GM04503 (cell line): ENCODE results near the gene FUBP1.
A peak's percentile ranks its signal among the peaks of the same experiment; 100 is the strongest.
"Not testable (repeated sequence)": the region's sequence is repeated elsewhere in the genome, so short reads cannot be mapped to it uniquely, and the experiment has no call there.

Experiments
- DNase-seq: peaks from one replicate; pipeline ENCODE4 v3.0.0-alpha.2; 2012; ENCODE audit warnings: low read depth

Gene FUBP1

DNA sequence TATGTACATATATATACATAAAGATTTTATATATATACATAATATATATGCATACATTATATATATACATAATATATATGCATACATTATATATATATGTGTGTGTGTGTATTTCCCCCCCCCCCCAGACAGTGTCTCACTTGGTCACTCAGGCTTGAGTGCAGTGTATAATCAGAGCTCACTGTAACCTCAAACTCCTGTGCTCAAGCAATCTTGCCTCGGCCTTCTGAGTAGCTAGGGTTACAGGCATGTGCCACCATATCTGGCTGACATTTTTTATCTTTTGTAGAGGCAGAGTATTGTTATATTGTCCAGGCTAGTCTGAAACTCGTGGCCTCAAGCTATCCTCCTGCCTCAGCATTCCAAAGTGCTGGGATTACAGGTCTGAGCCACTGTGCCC lies 9.0 kb upstream of the FUBP1 start:
- DNase-seq: no peak

DNA sequence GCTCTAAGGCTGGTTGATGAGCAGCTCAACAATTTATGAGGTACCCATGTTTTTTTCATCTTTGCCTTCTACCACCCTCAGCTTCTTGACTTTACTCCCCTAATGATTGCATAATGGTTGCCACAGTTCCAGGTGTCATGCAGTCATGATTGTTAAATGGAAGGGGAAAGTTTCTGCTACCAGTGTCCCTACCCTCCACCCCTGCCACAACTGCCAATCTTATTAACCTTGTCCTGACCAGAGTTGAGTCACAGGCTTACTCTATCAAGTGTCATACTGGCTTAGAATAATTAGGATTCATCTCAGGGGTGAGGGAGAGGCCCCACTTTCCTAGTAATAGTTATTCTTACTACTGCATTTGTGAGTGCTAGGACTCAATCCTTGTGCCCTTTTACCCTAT lies 7.9 kb upstream of the FUBP1 start:
- DNase-seq: no peak

DNA sequence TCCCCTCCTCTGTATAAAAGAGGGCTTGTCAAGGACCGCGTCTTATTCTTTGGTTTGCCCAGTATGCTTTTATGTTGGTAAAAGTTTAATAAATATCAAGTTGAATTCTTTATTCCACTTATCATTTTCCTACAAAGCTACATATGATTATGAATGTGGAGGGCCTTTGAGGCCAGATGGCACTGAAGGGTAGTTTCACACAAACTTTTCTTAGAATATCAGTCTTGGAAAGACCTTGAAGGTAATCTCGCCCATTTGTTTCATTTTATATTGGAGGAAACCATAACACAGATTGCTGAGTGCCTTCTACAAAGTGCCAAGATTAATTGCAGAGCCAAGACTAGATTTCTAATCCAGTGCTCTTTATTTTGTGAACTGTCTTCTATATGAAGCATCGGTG lies 5.8 kb upstream of the FUBP1 start:
- no peak for DNase-seq

DNA sequence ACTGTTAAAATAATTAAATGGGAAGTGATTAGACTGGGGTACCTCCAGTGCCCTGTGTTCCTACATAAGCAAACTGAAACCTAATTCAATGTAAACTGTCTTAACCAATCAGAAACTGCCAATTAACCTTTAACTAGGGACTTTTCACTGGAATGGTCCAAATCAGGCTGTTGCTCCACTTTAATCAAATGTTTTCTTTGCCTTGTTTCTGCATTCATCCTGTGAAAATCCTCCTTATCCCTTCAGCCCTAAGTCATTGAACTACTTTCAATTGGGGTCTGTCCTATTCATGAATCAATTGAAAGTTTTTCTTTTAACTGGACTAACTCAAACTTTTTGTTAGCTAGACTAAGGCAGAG lies 5.1 kb upstream of the FUBP1 start:
- no peak for DNase-seq

DNA sequence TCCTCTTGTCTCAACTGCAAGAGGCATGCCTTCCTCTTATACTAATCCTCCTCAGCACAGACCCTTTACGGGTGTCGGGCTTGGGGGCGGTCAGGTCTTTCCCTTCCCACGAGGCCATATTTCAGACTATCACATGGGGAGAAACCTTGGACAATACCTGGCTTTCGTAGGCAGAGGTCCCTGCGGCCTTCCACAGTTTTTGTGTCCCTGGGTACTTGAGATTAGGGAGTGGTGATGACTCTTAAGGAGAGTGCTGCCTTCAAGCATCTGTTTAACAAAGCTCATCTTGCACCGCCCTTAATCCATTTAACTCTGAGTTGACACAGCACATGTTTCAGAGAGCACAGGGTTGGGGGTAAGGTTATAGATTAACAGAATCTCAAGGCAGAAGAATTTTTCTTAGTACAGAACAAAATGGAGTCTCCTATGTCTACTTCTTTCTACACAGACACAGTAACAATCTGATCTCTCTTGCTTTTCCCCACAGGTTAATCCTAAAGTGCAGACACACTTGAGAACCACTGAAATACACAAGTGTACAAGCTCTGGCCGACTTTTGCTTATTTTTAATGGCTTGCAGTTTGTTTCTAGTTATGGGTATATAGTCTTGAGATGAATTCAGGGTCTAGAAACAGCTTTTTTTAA lies 4.6 kb upstream of the FUBP1 start:
- not testable (repeated sequence) for DNase-seq

DNA sequence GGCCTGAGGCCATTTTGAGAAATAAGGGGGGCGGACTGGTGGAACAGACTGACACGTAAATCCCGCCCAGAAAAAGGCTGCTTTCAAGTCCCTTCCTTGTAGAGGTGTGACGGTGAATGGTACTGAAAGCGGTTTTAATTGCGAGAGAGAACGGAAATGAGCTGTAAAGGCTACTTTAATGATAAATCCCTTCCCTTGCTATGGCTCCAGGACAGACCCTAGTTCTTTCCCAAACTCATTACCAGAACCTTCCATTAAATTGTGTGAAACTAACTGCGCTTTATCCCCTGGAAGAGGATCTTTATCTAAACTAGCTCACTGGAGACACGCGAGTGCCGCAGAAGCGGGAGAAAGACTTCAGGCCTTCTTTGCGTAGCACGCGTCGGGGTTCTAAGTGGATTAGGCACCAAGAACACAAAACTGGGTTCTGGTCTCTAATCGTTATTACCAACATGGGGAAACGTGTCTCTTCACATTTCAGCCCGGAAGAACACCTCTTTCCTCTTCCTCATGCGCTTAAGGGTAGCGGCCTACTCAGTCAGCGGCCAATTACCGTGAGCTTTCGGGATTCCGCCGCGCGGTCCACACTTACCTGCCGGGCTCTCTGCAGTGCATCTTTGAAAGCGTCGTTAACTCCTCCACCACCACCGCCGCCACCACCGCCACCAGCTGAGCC lies 441 bp downstream of the FUBP1 start:
- DNase-seq: peak; percentile 75

DNA sequence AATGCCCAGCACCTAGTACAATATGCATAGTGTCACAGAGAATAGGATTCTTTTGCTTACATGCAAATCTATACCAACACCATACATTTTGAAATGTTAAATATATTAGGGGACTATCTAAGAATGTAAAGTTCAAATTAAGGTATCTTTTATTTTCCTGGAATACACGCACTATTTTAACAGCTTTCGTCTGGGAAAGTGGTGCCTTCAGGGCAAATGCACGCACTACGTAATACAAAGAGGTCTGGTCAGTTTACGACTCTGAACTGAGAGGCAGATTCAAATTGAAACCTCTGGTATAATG lies 931 bp downstream of the FUBP1 start:
- DNase-seq: no peak

DNA sequence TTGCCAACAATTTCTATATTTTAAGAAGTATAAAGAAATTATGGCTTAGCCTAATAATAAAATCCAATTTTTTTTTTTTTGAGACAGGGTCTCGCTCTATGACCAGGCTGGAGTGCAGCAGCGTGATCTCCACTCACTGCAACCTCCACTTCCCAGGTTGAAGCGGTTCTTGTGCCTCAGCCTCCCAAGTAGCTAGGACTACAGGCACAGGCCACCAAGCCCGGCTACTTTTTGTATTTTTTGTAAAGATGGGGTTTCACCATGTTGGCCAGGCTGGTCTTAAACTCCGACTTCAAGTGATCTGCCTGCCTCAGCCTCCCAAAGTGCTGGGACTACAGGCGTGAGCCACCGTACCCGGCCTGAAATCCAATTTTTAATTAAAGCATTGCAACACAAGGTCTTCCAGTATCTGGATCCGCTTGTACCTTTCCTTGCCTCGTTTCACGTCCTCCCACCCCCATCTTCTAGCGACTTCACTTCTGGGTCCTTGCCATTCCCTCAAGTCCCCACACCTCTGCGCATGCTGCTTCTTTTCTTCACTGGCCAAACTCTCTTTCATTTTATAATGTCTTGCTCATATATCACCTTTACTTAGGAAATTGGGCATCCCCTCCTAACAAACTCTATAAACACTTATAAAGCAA lies 2.3 kb downstream of the FUBP1 start:
- DNase-seq: no peak

DNA sequence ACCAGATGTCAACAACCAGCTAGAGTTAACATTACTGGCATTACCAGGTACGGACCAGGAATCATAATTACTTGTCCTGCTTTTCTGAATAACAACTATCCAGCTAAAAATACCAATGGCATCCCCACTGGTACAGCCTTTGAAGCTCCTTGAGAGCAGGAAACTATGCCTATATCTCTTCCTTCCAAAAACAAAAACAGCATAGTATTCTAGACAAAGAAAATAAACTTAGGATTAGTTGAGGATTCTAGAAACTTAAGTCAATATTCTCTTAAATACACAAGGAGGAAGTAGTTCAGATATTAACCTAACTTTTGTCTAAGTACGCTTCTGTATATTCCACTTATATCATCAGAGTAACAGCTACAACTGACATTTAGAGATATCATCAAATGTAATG lies 3.0 kb downstream of the FUBP1 start:
- no peak for DNase-seq

DNA sequence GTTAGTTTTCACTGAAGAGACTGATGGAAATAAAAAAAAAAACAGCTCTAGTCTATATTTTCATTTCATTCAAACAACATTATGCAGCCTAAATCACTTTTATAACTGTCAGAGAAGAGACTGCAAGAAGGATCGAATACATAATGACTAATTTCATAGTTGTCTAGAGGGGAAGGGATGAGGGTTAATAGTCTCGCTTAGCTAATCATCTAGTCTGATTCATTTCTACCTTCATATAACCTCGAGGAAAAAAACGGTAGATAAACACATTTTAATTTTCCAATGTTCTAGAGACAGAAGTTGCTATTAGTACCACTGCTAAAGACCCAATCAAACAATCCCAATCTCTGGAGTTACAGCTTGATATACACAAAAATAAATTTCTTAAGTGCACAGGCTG lies 3.5 kb downstream of the FUBP1 start:
- DNase-seq: peak; percentile 21

DNA sequence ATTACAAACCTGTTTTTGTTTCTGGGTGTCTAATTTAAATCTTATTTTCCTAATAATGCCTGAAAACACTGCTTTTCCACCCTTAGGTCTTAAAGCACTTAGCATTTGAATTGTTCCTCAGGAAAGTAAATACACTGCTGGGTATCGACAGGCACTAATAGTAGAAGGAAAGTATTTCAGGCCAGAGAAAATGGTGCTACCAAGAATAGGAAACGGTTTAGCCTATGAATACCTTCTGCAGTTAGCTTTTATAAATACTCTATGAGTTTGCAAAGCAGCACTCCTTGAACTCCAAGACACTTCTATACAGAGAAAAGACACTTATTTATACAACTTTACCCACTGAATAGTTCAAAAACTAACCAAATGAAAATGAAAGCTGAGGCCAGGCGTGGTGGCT lies 6.8 kb downstream of the FUBP1 start:
- no peak for DNase-seq

DNA sequence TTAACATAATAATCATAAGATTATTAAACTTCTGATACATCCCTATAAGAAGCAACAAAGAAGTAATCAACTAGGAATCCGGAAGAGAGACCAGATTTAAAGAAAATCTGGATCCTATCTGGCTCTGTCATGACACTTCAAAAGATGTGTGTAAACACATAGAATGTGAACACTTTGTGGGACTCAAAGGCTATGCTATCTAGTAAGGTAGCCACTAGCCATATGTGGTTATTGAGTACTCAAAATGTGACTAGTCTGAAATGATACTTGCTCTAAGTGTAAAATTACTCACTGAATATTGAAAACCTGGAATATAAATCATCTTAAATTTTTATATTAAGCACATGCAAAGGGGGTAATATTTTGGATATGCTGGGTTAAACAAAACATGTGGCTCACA lies 8.7 kb downstream of the FUBP1 start:
- DNase-seq: no peak

DNA sequence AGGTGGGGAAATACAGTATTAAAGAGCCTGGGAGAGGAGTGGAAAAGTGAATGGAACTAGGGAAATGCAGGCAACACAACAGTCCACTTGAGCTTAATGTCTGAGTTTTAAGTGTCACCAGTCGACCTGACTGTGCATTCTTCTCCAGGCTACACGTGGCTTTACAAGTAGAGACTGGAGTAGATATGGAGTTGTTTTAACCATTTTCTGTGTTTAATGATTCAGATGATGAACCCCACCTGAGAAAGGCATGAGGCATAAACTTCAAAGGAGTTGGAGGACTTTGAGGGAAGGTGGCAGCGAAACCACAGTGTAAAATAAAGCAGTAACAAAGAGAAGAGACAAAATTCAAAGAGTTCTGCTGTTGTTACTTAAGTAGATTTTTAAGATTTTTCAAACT lies 12.6 kb downstream of the FUBP1 start:
- no peak for DNase-seq

DNA sequence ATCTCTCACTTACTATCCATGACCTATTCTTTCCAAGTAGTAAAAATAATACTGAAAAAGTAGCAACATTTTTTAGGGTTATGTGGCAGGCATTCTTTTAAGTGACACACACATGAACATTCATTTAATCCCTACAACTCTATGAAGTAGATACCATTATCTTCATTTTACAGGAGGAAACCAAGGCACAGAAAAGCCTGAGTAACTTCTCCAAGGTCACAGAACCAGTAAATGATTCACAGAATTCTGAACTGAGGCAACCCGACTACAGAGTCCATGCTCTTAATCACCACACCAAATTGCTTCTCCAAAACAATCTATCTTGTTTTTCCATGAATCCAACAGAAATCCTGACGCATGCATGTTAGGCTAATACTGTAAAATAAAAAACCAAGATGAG lies 17.5 kb downstream of the FUBP1 start:
- no peak for DNase-seq

DNA sequence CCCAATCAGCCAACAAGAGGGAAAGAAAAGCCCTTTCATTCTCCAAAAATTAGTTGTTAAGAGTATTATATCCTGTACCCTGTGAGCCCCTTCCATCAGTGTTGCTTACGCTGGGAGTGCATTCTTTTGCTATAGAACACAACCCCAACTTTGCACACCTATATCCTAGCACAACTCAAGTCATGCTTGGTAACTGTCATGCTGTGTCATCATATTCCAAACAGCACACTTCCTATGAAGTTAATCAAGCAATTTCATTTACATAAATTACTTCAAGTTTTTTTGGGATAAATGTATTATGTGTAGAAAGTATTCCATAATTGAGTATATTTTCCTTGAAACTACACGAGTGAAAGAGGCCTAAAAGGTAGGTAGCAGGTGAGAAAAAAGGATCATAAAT lies 20.0 kb downstream of the FUBP1 start:
- no peak for DNase-seq

DNA sequence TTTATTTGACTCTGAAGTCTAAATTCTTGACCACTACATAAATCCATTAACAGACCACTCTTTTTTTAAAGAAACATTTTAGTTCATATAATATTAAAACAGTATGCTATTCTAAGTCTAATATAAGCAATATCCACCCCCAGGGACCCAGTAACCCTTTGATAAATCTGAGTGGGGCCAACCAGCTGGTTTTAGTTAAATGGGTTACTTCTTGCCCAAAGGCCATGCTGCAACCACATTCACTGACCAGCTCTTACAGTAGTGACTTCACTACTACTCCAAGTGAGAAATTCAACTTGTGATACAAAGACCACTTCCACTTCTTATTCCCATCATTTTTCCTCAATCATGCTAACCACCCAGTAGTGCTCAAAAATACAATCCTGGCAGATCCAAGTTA lies 20.5 kb downstream of the FUBP1 start:
- no peak for DNase-seq

DNA sequence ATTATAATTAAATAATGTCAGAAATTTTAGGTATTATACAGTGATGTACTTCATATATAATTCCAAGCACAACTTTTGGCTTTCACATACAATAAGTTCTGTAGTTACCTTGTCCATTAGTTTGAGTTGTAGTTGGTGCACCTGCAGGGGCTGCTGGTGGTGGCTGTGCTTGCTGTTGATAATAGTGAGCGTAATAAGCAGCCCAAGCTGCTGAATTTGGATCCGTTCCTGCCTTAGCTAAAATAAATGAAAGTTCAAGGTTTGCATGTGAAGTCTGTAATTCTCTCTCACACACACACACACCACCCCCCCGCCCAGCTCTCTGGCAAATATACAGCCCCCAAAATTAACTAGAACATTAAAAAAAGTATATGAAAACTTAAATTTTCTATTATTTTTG lies 22.4 kb downstream of the FUBP1 start:
- DNase-seq: no peak

DNA sequence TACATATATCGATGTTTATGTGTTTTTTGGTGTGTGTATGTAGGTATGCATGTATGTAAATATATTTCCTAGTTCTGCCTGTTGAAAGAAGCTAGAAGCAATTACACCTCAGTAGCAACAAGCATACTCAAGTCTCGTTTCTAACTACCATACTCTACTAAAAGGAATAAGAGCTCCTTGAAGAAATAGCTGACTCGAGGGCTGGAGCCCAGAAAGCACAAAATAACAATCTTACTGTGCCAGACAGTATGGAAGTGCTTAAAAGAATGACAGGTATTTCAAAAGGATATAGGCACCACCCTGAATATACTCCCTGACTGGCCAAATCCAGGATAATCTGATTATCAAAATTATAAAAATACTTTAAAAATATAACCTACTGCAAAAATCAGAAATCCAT lies 23.2 kb downstream of the FUBP1 start:
- no peak for DNase-seq

DNA sequence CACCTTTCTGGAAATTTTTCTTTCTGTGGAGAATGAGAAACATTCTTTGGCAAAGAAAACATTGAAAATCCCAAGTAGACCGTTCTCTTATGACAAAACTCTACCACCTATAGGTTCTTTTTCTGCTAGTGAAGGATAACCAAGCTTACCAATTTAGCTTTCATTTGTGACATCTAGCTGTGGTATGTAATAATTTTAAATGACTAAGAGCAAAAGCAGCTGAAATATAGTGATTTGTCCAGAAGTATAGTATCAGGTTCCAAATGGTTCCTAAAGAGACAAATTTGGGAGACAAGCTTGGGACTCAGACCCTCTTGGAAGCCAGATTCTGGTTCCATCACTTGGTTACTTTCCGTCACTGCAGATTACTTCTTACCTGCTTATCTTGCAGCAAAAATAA lies 24.4 kb downstream of the FUBP1 start:
- DNase-seq: no peak

DNA sequence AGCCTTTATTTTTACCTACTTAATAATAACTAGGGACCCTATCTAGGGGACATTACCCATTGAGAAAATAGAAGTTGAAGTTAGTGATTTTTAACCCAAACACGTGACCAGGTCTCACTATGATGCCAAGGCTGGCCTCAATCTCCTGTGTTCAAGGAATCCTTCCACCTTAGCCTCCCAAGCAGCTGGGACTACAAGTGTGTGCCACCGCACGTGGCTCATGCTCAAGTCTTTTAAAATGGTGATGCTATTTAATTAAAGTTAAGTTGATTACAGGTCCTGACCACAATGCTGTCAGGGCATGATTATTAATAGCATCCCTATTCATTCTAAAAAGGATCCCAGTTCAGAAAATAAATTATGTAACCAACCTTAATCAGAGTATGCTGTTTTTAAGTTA lies 25.0 kb downstream of the FUBP1 start:
- no peak for DNase-seq

DNA sequence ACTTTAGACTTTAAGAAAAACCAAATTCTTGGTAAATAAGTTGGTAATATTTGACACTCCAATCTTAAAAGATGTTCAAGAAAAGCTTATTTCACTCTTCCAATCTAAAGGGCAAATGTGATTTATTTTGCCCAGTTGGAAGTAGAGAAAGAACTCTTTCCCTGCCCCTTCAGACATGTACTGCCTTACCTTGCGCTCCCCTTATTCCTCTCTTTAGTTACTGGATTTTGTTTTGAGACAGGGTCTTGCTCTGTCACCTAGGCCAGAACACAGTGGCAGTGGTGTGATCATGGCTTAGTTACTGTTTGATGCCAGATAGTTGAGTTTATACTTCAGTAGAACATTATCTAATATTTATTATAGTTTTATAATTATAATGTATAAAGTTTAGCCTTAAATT lies 27.5 kb downstream of the FUBP1 start:
- no peak for DNase-seq

DNA sequence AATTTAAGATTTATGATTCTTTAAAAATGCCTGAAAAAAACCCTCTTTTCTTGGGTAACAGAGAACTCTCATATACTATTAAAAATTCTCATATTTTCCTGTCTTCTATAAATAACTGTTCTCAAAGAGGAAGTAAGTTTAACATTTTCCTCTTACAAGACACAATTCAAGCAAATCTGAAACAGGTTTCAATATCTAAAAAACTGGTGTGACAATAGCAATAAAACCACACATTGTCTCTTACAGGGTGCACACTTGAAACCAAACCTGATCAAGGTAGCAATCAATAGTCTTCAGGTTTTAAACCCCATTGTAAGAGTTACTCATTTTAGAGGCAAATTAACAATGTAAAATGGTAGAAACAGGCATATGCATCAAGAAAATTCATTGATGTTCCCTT lies 28.0 kb downstream of the FUBP1 start:
- DNase-seq: no peak

DNA sequence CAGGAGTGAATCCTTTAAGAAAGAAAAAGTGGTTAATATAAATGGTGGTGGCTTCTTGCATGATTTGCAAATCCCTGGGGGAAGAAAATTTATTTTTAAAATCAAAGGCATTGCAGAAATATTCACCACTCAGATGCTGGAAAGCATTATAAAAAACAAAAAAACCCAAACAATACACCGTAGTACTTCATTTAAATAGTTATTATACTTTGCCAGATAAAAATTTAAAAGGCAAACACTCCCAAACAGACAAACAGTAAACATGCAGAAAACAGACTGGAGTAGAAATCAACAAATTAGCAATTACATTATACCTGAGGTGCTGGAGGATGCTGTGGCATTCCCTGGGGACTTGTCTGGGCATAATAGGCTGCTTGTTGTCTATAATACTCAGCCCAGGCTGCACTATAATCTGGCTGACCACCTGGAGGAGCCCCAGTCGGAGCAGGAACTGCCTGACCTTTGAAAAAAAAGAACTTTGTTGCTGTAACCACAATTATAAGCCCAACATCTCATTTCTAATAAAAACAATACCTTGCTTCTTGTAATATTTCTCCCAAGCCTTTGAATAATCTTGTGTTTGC lies 29.9 kb downstream of the FUBP1 start:
- no peak for DNase-seq

DNA sequence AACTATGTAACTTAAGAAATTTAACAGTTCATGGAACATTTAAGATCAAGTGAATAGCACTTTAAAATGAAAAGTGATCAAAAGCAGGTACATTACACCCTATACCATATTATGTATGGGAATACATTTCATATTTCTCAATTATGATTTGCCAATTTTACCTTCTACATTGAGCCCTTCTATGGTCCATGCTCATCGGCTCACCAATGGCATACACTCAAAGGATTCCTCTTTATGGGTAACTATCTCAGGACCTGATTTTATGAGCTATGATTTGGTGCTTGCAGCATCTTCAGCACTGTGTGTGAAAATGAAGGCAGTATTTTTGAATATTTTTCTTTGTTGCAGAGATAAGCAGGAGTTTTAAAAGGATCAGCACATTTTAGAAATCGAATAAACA lies 33.5 kb downstream of the FUBP1 start:
- no peak for DNase-seq
